Measurements from ENCODE around the gene TCEAL4.
A peak's percentile ranks its signal among the peaks of the same experiment; 100 is the strongest.

The TCEAL4 gene

GRCh38 chrX:103629318-103630170 lies 44.2 kb downstream of the TCEAL4 start:
- no peak for DNase-seq (ENCODE audit: insufficient read length)
- no peak for TF ChIP-seq TAF1 (IDR thresholded peaks at IDR 0.05; ENCODE audit: borderline replicate concordance, low read depth, low read length)
- peak; percentile 24 for FAIRE-seq

DNA sequence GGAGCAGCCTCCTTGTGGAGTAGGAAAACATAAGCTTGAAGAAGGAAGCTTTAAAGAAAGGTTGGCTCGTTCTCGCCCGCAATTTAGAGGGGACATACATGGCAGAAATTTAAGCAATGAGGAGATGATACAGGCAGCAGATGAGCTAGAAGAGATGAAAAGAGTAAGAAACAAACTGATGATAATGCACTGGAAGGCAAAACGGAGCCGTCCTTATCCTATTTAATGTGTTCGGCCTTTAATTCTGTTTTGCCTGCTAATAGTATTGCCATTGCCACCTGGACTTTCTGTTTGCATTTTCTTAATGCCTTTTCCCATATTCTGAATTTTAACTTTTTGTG lies 44.8 kb downstream of the TCEAL4 start:
- FAIRE-seq = no peak
- TF ChIP-seq TAF1 (IDR thresholded peaks at IDR 0.05; ENCODE audit: borderline replicate concordance, low read depth, low read length) = no peak
- no peak for TF ChIP-seq POLR2AphosphoS5 (IDR thresholded peaks at IDR 0.05; ENCODE audit: low read depth, low read length)
- TF ChIP-seq POLR2A (IDR thresholded peaks at IDR 0.05; ENCODE audit: low read depth, low read length) = no peak
- DNase-seq (ENCODE audit: insufficient read length) = no peak

DNA sequence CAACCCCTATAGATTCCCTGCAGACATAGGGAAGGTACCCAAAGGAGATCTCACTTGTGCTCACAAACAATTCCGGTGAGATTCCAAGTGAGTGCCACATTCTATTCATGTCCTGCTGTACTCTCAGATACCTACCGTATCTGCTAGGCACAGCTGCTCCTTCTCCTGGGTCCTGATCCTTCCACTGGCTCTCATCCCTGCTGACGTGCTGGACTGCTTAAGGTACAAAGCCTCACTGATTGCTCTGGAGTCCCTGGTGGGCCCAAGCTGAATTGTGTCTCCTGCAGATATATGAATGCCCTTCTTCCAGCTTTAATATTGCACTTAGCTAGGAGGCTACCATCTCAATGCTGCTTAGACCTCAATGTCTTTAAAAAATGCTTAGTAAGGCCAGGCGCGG lies 45.8 kb downstream of the TCEAL4 start:
- DNase-seq (ENCODE audit: insufficient read length) (no peak), FAIRE-seq (no peak)
- no peak for TF ChIP-seq TAF1 (IDR thresholded peaks at IDR 0.05; ENCODE audit: borderline replicate concordance, low read depth, low read length)
- TF ChIP-seq POLR2AphosphoS5 (IDR thresholded peaks at IDR 0.05; ENCODE audit: low read depth, low read length) = no peak

GRCh38 chrX:103635436-103635835 lies 50.1 kb downstream of the TCEAL4 start:
- DNase-seq (ENCODE audit: insufficient read length) (no peak), FAIRE-seq (no peak)
- TF ChIP-seq POLR2AphosphoS5 (IDR thresholded peaks at IDR 0.05; ENCODE audit: low read depth, low read length) (no peak), POLR2A (IDR thresholded peaks at IDR 0.05; ENCODE audit: low read depth, low read length) (no peak), TAF1 (IDR thresholded peaks at IDR 0.05; ENCODE audit: borderline replicate concordance, low read depth, low read length) (no peak)

Data from GM12892 (cell line).